Measurements from ENCODE around the gene FBXO7.

FBXO7 gene

DNA sequence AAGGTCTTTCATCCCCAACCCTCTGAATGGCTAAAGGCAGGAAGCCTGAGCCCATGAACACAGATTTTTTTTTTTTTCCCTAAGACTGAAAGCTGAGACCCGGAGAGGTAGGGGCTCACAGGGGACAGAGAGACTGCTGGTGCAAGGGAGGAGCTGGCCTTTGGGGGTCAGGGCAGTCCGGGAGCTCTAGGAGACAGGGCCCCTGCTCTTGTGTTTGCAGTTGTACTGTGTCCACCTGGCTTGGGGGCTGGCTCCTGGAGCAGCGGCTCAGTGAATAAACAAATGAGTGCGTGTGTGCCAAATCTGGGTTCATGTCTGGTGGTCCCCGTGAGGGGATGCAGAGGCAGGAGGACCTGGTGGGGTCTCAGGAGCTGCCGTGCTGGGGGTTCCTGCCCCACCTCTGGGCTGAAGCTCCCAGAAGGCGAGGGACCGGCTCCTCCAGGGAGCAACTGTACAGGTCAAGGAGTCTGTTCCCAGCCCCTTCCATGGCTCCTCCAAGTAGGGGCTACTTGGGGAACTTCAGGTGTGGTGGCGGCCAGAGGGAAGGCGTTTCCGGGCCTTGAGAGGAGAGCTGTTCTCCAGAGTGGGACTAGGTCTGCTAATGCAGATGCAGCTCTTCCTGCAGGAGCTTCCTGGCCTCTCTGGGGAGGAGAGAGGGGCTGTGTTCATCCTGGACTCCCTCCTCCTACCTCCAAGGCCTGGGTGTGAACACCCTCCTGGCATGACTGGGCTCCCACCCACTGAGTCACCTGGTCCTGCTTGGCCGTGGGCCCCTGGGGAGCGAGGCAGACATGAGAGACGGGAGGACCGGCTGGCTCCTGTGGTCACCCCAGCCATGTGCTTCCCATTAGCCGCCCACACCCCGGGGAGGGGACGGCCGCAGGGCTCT, 57.6 kb downstream of the FBXO7 start:
- no peak for DNase-seq (ENCODE audit: low spot score)

GRCh38 chr22:32532820-32533128, 58.2 kb downstream of the FBXO7 start:
- DNase-seq (ENCODE audit: low spot score), result no peak

DNA sequence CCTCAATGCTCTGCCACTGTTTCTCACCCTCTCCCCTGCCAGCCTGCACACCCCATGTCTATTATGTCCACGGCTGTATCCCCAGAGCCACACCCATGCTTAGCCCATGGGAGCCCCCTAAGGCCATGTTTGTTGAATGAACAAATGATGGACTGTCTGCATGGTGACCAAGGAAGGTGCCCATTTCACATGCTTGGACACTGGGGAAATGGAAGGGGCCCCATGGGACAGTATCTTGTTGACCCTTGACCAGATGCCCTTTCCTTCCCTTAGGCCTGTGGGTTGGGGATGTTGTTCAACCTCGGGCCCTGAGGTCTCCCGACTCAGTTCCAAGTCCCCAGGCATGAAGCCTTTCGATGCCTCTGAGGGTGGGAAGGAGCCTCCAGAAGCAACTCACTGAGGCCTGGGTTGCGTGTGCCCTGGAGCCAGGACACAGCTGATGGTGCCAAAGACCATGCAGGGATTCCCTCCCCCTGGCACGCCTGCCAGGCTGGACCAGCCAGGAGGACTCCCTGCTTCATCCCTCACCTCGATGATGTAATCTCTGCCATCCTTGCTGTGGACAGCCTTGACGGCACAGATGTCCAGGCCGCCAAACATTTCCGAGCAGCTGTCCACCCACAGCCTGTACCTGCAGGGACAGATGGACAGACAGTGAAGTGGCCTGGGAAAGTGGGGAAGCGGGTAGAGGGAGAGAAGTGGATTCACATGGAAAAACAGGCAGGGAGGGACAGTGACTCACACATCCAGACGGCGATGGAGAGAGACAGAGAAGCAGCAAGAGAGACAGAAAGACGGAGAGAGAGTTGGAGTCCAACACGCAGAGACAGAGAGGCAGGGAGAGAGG, 58.9 kb downstream of the FBXO7 start:
- no peak for DNase-seq (ENCODE audit: low spot score)

- DNase-seq (ENCODE audit: low spot score), result no peak
Measured at GRCh38 chr22:32534252-32535235, 59.9 kb downstream of the FBXO7 start.

GRCh38 chr22:32535531-32536190, 61.0 kb downstream of the FBXO7 start:
- DNase-seq (ENCODE audit: low spot score), result no peak

DNA sequence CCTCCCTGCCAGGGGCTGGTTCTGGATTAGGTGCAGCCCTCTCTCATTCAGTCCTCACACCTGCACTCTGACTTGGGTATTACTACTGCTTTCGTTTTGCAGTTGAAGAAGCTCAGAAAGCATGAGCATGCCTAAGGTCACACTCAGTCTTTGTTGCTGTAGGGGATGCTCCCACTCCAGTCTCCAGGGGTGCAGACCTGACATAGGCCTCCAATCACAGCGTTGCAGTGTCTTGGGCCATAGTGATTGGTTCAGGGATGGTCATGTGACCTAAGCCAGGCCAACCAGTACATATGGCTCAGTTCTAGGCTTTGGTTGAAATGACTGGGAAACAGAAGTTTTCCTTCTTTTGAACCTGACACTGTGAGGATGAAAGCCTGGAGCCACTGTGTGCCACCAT, 61.7 kb downstream of the FBXO7 start:
- DNase-seq (ENCODE audit: low spot score), result no peak

GRCh38 chr22:32538521-32538920, 63.9 kb downstream of the FBXO7 start:
- no peak for DNase-seq (ENCODE audit: low spot score)

- DNase-seq (ENCODE audit: low spot score), result no peak
Measured at GRCh38 chr22:32539631-32540421, 65.2 kb downstream of the FBXO7 start.

- DNase-seq (ENCODE audit: low spot score), result no peak
Measured at GRCh38 chr22:32541481-32541880, 66.9 kb downstream of the FBXO7 start.

- no peak for DNase-seq (ENCODE audit: low spot score)
Measured at GRCh38 chr22:32542066-32542676, 67.6 kb downstream of the FBXO7 start.

DNA sequence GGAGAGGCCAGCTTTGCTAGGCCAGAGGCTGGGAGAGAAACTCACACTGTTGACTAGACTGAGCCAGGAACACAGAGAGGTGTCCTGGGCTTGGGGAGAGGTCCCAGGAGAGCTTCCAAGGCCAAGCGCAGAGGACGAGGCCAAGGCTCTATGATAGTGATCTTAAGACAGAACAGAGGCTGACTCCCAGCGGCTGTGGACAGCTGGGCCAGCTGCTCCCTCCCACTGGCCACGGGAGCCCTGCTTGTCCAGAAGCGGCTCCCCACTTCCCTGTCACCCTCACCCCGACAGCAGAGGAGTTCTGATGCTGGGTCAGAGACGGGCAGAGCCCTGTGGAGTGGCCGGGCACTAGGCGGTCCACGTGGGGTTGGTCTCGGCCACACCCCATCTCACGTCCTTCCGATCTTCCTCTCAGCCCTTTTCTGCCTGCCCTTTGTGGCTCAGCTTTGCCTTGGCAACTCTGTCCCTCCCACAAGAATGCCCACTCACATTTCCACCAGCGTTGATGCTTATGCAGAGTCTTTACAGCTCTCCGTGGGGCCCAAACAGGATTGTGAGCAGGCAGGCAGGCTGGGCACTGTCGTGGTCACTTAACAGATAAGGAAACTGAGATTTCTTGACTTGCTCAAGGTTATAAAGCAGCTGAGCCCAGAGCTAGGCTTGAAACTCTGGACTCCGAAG, 68.2 kb downstream of the FBXO7 start:
- no peak for DNase-seq (ENCODE audit: low spot score)

- no peak for DNase-seq (ENCODE audit: low spot score)
Measured at GRCh38 chr22:32544953-32545558, 70.4 kb downstream of the FBXO7 start.

DNA sequence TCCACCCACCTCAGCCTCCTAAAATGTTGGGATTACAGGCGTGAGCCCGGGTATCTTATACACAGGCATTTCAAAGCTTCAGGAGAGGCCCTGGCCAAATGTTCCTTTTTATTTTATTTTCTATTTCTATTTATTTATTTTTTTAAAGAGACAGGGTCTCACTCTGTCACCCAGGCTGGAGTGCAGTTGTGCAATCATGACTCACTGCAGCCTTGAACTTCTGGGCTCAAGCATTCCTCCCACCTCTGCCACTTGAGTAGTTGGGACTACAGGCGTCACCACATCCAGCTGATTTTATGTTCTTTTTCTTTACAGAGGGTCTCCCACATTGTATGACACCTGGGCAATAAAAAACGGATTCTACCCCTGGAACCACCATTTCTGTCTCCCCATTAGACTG, 71.2 kb downstream of the FBXO7 start:
- no peak for DNase-seq (ENCODE audit: low spot score)

DNA sequence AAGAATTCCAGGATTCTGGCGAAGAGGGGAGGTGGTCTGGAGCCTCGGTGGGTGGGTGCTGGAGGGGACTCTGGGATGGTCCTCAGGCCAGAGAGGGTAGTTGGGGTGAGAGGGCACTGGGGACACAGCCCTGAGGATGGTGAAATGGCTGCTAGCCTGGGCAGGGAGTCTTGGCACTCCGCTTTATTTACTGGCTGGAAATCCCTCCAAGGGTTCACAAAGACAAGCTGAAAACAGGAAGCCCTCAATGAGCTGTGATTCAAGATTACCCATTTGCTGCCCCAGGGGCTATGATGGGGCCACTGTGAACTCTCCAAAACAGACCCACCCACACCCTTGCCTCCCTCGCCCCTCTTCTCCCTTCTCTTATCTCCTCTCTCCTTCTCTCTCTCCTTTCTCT, 71.9 kb downstream of the FBXO7 start:
- no peak for DNase-seq (ENCODE audit: low spot score)

DNA sequence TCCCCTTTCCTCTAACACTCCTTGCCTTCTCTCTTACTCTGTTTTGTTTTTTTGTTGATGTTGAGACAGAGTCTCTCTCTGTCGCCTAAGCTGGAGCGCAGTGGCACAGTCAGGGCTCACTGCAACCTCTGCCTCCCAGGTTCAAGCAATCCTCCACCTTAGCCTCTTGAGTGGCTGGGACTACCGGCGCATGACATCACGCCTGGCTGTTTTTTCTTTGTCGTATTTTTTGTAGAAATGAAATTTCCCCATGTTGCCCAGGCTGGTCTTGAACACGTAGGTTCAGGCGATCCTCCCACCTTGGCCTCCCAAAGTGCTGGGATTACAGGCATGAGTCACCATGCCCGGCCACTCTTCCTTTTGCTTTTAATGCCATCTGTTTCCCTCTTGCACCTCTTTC, 72.3 kb downstream of the FBXO7 start:
- no peak for DNase-seq (ENCODE audit: low spot score)

- no peak for DNase-seq (ENCODE audit: low spot score)
Measured at GRCh38 chr22:32548039-32548438, 73.4 kb downstream of the FBXO7 start.

Measured in CD4-positive, alpha-beta T cell treated with Interleukin-2 at 100 ng/mL for 4 hours (primary cell).